Muscle layer of duodenum (tissue), 2 donors: ENCODE results near the gene SPAG17.
A peak's percentile ranks its signal among the peaks of the same experiment; 100 is the strongest.

ENCODE experiments used
- H3K27ac ChIP-seq: one replicate; pipeline ENCODE4 v1.7.0; 2013; ENCODE audit warnings: mild to moderate bottlenecking, low read length
- H3K27me3 ChIP-seq: one replicate; pipeline ENCODE4 v1.7.0; 2013; ENCODE audit warnings: low read depth, mild to moderate bottlenecking, control low read depth, low read length
- H3K36me3 ChIP-seq, 2 donors: one replicate each; pipeline ENCODE4 v1.7.0; 2013; ENCODE audit warnings: low read length in 2 of 2, control low read depth in 1 of 2, mild to moderate bottlenecking in 1 of 2; ENCODE audit not compliant: insufficient read depth in 2 of 2, control insufficient read depth in 1 of 2
- H3K4me1 ChIP-seq, 2 donors: one replicate each; pipeline ENCODE4 v1.7.0; 2013; ENCODE audit warnings: low read length in 2 of 2, mild to moderate bottlenecking in 2 of 2, control low read depth in 1 of 2, moderate library complexity in 1 of 2; ENCODE audit not compliant: insufficient read depth in 2 of 2, control insufficient read depth in 1 of 2
- H3K4me3 ChIP-seq, 2 donors: one replicate each; pipeline ENCODE4 v1.7.0; 2013; ENCODE audit warnings: low read length in 2 of 2, low read depth in 1 of 2, mild to moderate bottlenecking in 1 of 2
- H3K9me3 ChIP-seq, 2 donors: one replicate each; pipeline ENCODE4 v1.7.0; 2013; ENCODE audit warnings: low read length in 2 of 2, control low read depth in 1 of 2, mild to moderate bottlenecking in 1 of 2; ENCODE audit not compliant: control insufficient read depth in 1 of 2
- donor health status: healthy.

SPAG17 gene

GRCh38 chr1:117970252-117970651 is 214.8 kb downstream of the SPAG17 start:
- no peaks in the 10 kb centered on the region for H3K27me3 ChIP-seq
- H3K4me3 ChIP-seq: no peak overlapping the region
- peaks cover 0 to 3% of the 10 kb centered on the region in 2 donors for H3K36me3 ChIP-seq
- H3K4me1 ChIP-seq: no peaks in the 10 kb centered on the region
- no peaks in the 10 kb centered on the region for H3K9me3 ChIP-seq
- no peak overlapping the region for H3K27ac ChIP-seq

DNA sequence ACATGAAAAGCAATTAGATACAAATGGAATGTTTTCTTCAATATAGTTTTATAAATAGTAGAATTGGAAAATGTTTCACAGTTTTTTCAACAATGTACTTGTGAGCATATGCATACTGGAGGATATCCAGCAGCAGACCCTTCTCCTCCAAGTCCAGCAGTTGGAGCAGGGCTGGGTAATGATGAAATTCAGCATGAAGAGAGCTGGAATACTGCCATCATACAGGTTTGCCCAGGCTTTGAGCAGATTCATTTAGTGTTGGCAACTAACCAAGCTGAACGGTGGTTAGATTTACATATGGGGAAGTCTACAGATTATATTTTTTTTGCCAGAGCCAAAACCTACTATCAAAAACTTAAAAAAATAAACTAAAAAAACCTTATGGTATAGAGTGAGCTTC is 217.1 kb downstream of the SPAG17 start:
- Histone ChIP-seq H3K9me3 (no peaks in the 10 kb centered on the region), H3K36me3 (peaks cover 0 to 8% of the 10 kb centered on the region in 2 donors), H3K27me3 (no peaks in the 10 kb centered on the region), H3K4me3 (no peak overlapping the region), H3K4me1 (no peaks in the 10 kb centered on the region), H3K27ac (no peak overlapping the region)

DNA sequence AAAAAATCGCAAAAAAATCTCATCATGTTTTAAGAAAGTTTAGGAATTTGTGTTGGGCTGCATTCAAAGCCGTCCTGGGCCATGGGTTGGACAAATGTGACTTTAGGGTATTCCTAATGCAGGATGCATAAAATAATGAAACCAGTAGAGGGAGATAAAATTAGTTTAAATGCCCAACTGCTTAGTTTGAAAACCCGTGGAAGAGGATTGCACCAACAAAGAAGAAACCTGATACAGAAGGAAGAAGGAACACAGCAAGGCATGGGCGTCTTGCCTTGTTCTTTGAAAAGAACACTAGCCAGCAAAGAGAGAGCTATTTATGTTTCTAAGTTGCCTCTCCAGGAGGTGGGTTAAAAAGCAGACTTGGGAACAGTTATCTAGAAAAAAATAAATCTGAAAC is 217.6 kb downstream of the SPAG17 start:
- Histone ChIP-seq H3K4me3 (no peak overlapping the region), H3K9me3 (no peaks in the 10 kb centered on the region), H3K27ac (no peak overlapping the region), H3K27me3 (no peaks in the 10 kb centered on the region), H3K36me3 (peaks cover 3 to 8% of the 10 kb centered on the region in 2 donors), H3K4me1 (no peaks in the 10 kb centered on the region)

DNA sequence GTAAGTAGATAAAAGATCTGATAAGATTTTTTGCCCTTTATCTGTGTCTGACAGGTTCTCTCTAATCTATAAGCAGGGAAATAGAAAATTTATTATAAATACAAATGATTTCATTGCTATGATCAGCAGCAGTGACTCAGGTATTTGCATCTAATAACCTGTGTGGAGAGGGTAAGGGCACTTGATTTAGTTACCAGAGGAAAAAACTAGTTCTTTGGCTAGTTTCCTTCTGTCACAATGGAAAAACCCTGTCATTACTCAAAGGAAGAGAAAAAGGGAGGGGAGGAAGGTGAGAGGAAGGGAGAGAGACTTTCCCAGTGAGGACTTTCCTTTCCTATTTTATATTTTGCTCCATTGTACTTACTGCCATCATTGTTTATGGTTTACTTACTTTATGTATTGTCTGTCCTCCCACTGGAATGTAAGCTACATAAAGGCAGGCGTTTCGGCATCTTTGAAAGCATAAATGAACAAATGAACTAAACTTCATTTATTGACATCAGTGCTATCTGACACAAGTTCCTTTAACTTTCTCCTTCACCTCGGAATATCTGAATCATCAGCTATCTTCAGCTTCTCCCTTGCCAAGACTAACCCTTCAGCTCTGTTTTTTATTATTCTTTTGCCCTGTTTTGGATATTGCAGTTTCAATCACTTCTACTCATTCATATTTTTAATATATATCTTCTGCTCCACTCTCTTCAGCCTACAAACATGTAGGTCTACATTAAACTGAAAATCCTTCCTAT is 220.6 kb downstream of the SPAG17 start:
- Histone ChIP-seq H3K27me3 (no peaks in the 10 kb centered on the region), H3K9me3 (no peaks in the 10 kb centered on the region), H3K4me1 (no peaks in the 10 kb centered on the region), H3K4me3 (no peak overlapping the region), H3K36me3 (peaks cover 9 to 16% of the 10 kb centered on the region in 2 donors), H3K27ac (no peak overlapping the region)

DNA sequence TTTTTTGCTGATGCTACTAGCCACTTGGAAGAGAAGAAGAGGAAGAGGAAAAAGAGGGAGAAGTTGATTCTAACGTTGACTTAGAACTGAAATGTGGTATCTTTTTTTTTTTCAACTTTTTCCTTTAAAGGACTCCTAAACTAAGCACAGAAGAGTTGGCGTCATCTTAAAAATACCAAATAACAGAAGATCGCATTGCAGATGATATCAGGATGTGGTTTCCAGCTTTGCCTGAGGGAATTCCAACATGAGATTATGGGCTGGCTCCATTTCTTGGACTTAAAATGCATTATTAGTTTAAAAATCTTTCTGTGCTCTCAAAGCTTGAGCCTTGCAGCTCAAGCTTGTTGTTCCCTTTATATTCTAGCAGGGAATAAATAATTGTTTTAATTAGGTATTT is 225.7 kb downstream of the SPAG17 start:
- peaks cover 42 to 46% of the 10 kb centered on the region in 2 donors for H3K36me3 ChIP-seq
- no peaks in the 10 kb centered on the region for H3K9me3 ChIP-seq
- H3K4me3 ChIP-seq: no peak overlapping the region
- H3K27me3 ChIP-seq: no peaks in the 10 kb centered on the region
- H3K27ac ChIP-seq: no peak overlapping the region
- H3K4me1 ChIP-seq: no peaks in the 10 kb centered on the region

GRCh38 chr1:117952386-117952785 is 232.6 kb downstream of the SPAG17 start:
- no peak overlapping the region for H3K27ac ChIP-seq
- H3K9me3 ChIP-seq: no peaks in the 10 kb centered on the region
- no peaks in the 10 kb centered on the region for H3K4me1 ChIP-seq
- peaks cover 68 to 79% of the 10 kb centered on the region in 2 donors for H3K36me3 ChIP-seq
- H3K4me3 ChIP-seq: no peak overlapping the region
- no peaks in the 10 kb centered on the region for H3K27me3 ChIP-seq

GRCh38 chr1:117942293-117942692 is 242.7 kb downstream of the SPAG17 start:
- Histone ChIP-seq H3K9me3 (no peaks in the 10 kb centered on the region), H3K4me3 (no peak overlapping the region), H3K27ac (no peak overlapping the region), H3K36me3 (peaks cover 75 to 92% of the 10 kb centered on the region in 2 donors), H3K27me3 (no peaks in the 10 kb centered on the region), H3K4me1 (no peaks in the 10 kb centered on the region)

GRCh38 chr1:117933769-117934168 is 251.3 kb downstream of the SPAG17 start:
- H3K27me3 ChIP-seq: no peaks in the 10 kb centered on the region
- peaks cover 30 to 37% of the 10 kb centered on the region in 2 donors for H3K36me3 ChIP-seq
- H3K4me1 ChIP-seq: peaks cover 7 to 14% of the 10 kb centered on the region in 2 donors
- no peak overlapping the region for H3K27ac ChIP-seq
- H3K9me3 ChIP-seq: no peaks in the 10 kb centered on the region
- no peak overlapping the region for H3K4me3 ChIP-seq

DNA sequence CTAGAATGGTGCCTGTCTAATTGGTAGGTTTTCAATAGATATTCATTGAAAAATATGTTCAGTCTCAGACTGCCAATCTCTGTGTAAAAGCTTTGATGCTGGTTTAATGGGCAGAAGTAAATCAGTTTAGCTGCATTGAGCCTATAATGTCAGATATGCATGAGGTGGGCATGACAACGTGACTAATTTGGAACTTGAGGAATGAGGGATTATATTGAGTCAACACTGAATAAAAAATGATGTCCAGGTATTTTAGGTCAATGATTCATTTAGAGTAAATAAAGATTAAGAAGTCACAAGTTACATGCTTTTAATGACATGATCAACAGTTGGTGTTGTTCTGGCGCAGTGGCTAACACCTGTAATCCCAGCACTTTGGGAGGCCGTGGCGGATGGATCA is 252.5 kb downstream of the SPAG17 start:
- Histone ChIP-seq H3K4me3 (no peak overlapping the region), H3K9me3 (no peaks in the 10 kb centered on the region), H3K4me1 (peaks cover 14 to 23% of the 10 kb centered on the region in 2 donors), H3K27ac (no peak overlapping the region), H3K27me3 (no peaks in the 10 kb centered on the region), H3K36me3 (peaks cover 18 to 25% of the 10 kb centered on the region in 2 donors)

- H3K36me3 ChIP-seq: peaks cover 12 to 13% of the 10 kb centered on the region in 2 donors
- H3K4me3 ChIP-seq: peak overlapping the region; percentile 82 to 85
- H3K27me3 ChIP-seq: no peaks in the 10 kb centered on the region
- no peaks in the 10 kb centered on the region for H3K9me3 ChIP-seq
- H3K27ac ChIP-seq: peak overlapping the region; percentile 79
- H3K4me1 ChIP-seq: peaks cover 14 to 28% of the 10 kb centered on the region in 2 donors
Observed at GRCh38 chr1:117930484-117930883, 254.5 kb downstream of the SPAG17 start.

DNA sequence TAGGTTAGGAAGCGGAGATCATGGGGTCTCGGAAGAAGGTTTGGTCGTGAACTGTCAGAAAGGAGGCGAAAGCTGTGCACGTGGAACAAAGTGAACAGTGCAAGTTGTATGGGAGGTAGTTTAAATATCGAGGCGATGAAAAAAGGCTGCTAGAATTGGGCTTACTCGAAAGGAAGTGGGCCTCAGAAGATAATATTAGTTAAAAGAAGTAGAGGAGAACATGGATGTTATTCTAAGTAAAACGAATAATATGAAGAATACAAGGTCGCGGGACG is 254.9 kb downstream of the SPAG17 start:
- Histone ChIP-seq H3K27ac (peak overlapping the region; percentile 79), H3K4me1 (peaks cover 14 to 28% of the 10 kb centered on the region in 2 donors), H3K9me3 (no peaks in the 10 kb centered on the region), H3K36me3 (peaks cover 12 to 13% of the 10 kb centered on the region in 2 donors), H3K27me3 (no peaks in the 10 kb centered on the region), H3K4me3 (peak overlapping the region; percentile 82 to 85)
